Stimulated activated CD8-positive, alpha-beta memory T cell treated with anti-CD3 and anti-CD28 coated beads, Interleukin-4, amount 100 ng/mL, for 4 hours (primary cell): ENCODE data around the gene COL13A1.

Experiments
- DNase-seq, 2 donors: peaks; one replicate each; pipeline ENCODE4 v3.0.0-alpha.2; 2020; ENCODE audit warnings: low read depth in 2 of 2, low spot score in 1 of 2

Gene COL13A1

DNA sequence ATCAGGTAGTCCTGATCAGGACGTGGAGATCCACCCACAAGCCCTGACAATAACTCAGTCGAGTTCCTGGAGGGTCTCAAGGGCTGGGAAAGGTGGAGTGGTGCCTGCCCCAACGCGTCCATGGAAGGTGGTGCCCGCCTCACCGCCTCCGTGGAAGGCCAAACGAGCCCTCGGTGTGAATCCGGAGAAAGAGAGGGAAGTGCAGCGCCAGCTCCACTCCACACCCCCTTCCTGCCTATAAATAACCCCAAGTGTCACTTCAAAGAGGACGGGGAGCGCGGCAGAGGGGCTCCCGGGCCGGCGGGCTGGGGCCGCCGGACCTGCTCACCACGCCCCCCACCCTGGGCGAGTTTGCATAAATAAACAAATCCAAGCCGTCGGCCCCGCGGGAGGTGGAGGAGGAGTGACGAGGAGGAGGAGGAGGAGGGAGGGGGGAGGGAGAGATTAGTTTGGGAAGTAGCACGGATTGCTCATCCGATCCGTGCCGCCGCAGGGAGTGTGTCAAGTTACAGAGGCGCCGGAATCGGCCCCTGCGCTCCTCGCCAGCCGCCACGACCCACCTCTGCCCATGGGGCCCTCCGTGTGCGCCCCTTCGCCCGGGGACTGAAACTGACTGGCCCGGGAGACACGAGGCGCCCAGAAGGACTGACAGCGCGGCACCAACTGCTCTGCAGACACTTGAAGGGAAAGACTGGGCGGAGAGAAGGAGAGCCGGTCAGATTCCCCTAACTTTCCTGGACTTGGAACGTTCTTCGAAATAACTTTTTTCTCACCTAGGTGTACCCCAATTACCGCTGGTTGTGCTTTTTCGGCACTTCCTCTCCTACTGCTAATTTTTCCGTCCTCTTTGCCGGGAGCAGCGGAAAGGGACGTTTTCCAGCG is at the start of gene COL13A1:
Gene COL13A1, plus strand, starts transcription at position 473 of the 882 bp plus-strand sequence. CDS start 518 bp downstream, outside the sequence.
- DNase-seq = no peak

GRCh38 chr10:69752479-69752878 is 49.2 kb upstream of the COL13A1 start:
- DNase-seq = no peak

- no peak for DNase-seq
Measured at GRCh38 chr10:69756279-69756678, 45.4 kb upstream of the COL13A1 start.

DNA sequence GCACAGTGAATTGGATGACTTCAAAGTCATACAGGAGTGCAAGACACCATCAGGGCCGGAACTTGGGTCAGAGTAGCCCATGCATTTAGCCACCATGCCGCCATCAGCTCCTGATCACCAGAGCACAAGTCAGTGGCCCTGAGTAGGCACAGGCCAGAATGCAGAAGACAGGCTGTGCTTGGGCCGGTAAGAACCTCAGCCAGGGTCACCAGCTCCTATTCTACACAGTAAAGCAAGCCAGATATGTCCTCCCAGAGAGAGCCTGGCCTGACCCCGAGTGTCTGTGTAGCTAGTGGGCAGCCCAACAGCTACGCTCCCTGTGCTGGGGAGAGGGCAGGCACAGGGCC is 44.5 kb upstream of the COL13A1 start:
- no peak for DNase-seq

DNA sequence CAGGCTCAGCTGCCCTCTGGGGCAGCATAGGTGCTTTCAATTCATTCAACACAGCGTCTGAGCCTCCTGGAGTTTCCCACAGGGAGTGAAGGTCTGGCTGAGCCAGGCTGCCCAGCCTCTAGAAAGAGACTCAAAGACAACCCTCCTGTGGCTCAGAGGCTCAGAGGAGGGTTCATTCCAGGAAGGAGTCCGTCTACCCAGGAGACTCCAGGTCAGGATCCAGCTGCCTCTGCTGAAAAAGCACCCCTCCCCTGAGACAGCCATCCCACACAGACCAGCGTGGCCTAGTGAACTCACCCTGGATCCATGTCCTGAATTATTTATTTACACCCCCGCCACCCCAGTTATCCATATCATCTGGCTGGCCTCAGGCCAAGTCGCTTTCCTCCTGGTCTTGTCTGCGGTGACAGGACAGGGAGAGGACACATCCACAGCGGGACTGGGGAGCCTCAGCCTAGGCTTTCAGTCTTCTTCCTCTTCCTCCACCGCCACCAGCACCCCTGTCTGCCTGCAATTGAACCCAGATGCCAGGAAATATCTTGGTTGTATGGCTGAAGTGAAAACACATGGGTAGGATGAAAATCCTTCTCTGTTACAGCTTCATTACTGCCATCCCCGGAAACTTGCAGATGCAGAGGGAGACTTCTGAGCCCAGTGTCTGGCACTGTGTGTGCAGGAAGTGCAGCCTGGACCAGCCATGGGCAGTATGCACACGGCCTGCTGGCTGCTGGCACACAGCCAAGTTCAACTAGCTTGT is 44.0 kb upstream of the COL13A1 start:
- no peak for DNase-seq

GRCh38 chr10:69758310-69758728 is 43.4 kb upstream of the COL13A1 start:
- DNase-seq = no peak

DNA sequence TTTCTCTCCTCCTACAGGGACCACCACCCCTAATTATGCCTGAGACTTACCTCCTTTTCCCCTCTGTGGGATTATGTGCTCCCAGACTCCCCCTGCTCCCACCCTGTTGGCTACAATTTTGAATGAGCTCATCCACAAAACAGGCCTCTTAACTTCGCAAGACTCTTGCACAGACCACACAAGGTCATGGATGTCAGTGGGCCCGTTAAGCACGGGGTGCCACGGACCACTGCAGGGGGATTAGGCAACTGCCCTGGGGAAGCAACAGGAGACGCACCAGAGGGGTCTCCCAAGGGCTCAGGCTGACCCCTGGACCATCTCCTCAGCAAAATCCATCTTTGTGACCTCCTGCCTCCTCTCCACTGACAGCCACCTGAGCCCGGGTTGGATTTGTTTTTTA is 42.1 kb upstream of the COL13A1 start:
- DNase-seq = no peak

DNA sequence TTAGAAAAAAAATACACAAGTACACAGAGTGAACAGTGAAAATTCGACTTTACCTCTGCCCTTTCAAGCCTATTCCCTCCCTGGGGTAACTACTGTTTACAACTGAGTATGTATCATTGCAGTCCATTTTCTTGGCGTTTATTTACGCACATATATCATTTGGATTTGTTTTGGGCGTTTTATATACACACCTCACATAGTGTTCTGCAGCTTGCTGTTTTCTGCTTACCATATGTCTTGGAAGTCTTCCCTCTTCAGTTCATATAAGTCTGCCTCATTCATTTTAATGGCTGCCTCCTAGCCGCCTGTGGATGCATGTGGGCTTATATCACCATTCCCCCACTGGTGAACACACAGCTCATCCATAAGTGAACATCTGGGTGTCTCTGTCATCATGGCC is 41.6 kb upstream of the COL13A1 start:
- DNase-seq = no peak

DNA sequence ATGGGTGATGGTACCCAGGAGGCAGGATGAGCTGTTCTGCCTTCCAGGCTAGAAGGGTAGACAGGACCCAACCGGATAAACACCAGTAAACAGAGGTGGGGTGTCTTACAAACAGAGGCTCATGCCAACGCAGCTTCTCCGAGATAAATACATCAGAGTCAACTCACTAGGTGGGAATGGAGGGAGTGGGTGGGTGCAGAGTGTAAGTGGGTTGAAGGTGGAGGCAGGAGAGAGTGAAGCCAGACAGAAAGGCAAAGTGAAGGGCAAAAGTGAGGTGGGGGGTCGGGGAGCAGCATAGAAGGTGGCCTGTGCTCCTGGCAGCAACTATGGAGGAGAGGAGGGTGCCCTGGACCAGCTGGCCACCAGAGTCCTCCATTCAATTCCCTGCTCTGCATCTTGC is 40.4 kb upstream of the COL13A1 start:
- no peak for DNase-seq

DNA sequence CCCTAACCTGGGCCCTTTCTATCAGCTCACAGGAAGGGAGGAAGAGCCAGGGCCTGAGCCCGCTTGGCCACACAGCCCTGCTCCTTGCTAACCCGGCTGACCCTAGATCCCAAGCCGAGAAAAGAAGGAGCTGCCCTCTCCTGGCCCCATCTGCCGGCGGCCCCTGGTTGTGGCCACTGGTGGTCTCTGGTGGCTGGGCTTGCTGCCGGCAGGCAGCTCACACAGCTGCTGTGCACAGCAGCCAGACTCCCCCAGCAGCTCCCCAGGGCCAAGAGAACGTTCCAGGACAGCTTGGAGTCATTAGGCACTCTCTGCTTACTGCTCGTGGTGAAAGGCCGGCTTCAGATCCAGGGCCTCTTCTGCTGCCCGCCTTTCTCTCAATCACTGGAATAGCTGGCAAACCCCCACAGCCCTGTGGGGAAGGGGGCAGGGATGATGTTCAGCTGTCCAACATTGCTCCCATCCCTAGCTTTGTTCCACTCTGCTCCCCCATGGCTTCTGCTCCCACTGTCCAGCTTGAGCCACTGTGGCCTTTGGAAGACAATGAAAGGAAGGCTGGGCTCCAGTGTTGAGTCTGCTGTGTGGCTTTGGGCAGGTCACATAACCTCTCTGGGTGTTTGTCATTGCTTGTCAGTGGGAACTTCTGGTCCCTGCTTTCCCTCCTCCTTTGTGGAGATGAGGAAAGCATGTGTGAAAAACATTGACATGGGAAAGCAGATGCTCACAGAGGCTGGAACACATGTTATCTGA is 35.4 kb upstream of the COL13A1 start:
- no peak for DNase-seq

- DNase-seq = no peak
Measured at GRCh38 chr10:69767793-69768192, 33.9 kb upstream of the COL13A1 start.

GRCh38 chr10:69768386-69768785 is 33.3 kb upstream of the COL13A1 start:
- DNase-seq = no peak

- DNase-seq = no peak
Measured at GRCh38 chr10:69769395-69769992, 32.2 kb upstream of the COL13A1 start.

- no peak for DNase-seq
Measured at GRCh38 chr10:69772933-69773704, 28.6 kb upstream of the COL13A1 start.

- no peak for DNase-seq
Measured at GRCh38 chr10:69774596-69774995, 27.1 kb upstream of the COL13A1 start.

- DNase-seq = no peak
Measured at GRCh38 chr10:69780077-69780476, 21.6 kb upstream of the COL13A1 start.

GRCh38 chr10:69781576-69781975 is 20.1 kb upstream of the COL13A1 start:
- no peak for DNase-seq

GRCh38 chr10:69783515-69783914 is 18.2 kb upstream of the COL13A1 start:
- no peak for DNase-seq

DNA sequence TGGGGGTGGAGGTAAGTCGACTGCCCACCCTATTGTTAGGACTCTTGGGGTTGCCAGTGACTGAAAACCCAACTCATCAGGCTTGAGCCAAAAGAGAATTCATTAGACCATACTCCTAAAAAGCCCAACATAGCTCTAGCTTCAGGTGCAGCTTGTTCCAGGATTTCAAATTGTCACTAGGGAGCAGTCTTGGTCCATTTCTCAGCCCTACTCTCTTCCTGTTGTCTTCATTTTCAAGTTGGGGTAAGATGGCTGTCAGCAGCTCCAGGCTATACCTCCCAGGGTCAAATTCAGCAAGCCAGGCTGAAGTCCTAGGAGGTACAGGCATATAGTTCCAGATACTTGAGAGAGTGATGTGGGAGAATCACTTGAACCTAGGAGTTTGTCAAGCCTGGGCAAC is 14.9 kb upstream of the COL13A1 start:
- DNase-seq = no peak

DNA sequence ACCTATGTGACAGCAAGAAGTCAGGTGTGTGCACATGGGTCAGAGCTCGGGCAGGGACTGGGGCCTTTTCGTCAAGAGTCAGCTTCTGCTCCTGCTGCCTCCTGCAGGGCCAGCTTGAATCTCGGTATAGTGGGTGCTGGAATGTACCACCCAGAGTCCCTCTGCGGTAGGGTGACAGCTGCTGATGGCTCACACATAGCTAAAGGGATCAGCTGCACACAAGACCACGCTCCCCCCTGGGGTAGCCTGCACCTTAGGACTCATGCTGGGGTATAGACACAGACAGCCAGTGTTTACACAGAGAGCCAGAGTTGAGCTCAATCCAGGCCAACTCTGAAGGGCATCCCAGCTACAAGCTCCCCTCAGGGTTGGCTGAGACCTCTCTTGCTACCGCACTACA is 14.0 kb upstream of the COL13A1 start:
- DNase-seq = no peak

DNA sequence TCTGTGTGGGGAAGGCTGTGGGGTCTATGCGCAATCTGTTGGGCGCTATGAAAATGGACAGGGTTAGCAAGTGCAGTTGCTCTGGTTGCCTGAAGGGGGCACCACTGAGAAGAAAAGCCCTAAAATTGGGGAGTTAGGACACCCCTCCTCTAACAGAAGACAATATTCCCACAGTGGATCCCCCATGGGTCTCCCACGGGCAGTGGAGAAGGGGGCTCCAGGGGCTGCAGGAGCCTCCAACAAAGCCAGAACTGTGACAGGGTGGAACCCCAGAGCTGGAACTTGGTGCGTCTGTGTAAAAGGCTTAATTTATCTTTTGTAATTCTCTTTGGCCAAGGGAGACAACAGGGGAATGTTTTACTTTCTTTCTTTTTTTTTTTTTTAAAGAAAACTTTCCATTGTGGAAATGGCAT is 12.5 kb upstream of the COL13A1 start:
- DNase-seq = no peak
